GM18870 (cell line): ENCODE results near the gene PDGFD.

Experiments
- ATAC-seq: cut with Tn5 transposase; IDR thresholded peaks from one replicate; pipeline ENCODE4 v1.9.1; 2021; ENCODE audit warnings: moderate library complexity; ENCODE audit not compliant: unreplicated experiment

The PDGFD gene

DNA sequence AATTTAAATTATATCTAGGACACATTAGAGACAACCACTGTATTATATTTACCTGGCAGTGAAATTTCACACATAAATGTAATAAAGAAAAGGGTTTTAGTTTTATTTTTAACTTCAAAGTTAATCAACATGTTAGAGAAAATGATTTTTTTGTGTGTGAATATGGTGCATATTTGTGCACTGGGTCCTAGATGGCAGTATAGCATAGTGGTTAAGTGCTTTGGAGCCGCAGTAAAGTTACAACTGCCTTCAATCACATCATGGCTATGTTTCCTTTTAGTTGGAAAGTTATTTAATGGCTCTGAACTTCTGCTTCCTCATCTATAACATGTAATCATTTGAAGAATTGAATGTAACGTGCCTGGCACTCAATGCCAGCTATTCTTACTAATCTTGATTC is 236.4 kb downstream of the PDGFD start:
- ATAC-seq: no peak

GRCh38 chr11:103926990-103927389 is 237.0 kb downstream of the PDGFD start:
- no peak for ATAC-seq

DNA sequence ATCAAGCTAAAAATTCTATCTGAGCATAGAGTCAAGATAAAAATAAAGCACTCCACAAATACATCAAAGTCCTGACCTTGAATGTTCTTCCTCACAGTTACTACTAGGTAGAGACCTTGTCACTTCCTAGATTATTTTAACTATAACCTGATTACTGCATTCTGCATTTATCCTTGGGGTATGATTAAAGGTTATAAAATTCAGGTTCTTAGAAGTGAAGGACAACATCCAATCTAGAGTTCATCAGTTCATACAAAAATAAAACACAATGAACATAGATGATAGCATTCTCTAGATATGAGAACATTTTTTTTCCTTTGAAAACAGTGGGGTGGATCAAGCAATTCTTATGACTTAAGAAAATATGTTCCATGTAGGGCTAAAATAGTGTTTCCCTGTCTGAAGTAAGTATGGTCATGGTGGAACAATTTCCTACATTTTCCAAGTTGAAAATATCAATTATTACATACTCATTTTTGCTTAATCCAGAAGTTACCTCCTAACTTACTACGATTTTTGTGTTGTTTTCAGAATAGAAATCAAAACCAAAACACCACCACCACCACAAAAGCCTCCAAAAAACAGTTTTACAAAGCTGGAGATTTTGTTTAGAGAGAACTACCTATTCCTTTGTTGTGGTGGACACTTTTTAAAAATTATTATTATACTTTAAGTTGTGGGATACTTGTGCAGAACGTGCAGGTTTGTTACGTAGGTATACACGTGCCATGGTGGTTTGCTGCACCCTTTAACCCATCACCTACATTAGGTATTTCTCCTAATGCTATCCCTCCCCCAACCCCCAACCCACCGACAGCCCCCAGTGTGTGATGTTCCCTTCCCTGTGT is 239.6 kb downstream of the PDGFD start:
- no peak for ATAC-seq

DNA sequence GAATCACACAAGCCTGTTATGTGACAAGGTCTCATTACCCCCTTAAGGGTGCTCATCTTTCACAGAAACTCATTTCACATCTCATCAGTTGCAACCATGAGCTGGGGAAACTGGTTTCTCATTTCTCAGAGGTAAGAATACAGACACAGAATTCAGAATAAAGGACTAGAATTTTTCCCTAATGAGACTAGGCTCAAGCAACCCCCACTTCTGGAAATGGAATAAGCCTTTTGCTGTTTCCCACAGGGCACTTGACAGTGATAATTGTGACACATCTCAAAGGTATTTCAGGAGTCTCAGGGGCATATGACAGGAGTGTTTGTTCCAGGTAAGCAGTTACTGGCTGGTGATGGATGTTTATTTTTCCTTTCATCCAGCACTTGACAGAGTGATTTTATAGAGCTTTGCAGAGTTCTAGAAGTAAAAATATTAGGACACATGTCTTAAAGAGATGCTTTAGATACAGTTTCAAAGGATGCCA is 240.5 kb downstream of the PDGFD start:
- no peak for ATAC-seq

GRCh38 chr11:103920933-103921332 is 243.0 kb downstream of the PDGFD start:
- ATAC-seq: no peak

GRCh38 chr11:103920449-103920848 is 243.5 kb downstream of the PDGFD start:
- peak; percentile 72 for ATAC-seq

DNA sequence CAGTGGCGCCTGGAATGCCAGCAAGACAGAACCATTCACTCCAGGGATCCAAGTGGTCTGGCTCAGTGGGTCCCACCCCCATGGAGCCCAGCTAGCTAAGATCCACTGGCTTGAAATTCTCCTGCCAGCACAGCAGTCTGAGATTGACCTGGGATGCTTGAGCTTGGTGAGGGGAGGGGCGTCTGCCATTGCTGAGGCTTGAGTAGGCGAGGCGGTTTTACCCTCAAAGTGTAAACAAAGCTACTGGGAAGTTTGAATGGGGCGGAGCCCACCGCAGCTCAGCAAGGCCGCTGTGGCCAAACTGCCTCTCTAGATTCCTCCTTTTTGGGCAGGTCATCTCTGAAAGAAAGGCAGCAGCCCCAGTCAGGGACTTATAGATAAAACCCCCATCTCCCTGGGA is 253.2 kb downstream of the PDGFD start:
- no peak for ATAC-seq

DNA sequence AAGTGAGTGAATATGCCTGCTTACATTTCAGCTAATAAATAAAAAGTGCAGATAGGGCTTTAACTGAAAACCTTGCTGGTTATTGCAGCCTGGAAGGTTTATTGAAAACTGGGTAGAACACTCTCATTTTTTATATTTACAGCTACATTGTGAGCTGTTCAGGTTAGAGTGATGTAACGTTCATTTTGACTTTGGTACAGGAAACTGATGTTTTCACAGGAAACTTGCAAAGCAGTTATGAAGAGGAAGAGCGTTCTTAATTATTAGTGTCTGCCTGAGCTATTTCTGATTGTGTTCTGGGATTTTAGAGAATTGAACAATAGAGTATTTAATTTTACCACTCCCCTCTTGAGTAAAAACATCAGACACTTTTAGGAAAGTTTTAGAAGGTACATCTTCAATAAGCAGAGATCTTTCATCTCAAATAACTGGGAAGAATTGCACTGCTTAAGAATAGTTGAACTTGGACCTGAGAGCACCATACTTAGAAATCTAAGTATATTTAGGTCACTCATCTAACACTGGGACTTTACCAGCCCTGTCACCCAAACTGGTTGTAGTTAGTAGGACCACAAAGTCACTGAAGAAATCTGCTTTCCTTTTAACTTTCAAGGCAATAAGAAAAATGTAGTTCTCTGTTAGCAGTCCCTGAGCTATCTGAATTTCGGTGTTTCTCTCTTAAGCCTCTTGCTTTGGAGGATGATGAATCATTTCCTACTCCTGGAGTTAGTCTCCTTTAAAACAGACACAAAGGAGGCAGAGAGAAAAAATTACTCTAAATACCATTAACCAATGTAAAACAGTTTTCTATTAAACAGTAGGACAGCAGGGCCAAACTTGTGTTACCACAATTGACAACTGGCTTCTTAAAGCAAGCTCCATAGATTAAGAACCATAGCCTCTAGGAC is 256.1 kb downstream of the PDGFD start:
- ATAC-seq: no peak

DNA sequence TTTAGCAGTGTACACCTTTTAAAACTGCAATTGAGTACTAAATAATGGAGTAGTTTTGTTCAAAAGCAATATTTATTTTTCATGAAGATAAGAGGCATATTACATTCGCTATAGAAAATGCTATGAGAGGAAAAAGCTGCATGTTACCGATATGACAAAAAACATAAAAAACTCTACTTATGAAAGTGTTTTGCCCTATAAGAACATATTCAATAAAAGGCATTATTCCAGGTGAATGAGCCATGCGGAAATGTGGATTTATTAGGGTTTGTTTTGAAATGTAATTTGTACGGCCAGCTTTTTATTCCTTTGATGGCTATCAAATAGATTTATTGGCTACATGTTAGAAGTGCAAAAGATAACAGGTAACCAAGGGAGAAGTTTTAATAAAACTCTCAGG is 256.8 kb downstream of the PDGFD start:
- ATAC-seq: no peak

DNA sequence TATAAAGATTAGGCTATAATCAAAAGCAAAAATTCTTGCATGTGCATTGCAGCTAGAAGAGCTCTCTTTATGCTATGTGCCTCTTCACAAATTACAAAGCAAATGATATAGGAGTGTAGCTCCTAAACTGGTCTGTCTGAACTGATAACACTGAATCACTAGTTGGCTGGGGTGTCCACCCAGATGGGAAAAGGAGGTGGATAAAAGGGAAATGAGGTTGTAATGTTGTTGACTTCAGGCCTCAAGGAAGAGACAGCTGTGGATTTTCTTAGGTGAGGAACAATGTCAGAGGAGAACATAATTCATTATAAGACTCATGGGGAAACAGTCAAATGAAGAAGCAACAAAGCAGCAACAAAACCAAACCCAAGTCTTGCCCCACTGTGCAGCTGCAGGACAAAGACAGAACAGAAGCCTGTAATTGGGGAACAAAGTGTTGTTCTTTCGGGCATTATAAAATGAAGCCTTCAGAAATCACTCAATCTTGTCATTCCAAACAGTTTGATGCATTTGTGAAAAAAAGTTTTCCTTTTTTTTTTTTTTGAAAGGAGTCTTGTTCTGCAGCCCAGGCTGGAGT is 257.6 kb downstream of the PDGFD start:
- ATAC-seq: no peak

DNA sequence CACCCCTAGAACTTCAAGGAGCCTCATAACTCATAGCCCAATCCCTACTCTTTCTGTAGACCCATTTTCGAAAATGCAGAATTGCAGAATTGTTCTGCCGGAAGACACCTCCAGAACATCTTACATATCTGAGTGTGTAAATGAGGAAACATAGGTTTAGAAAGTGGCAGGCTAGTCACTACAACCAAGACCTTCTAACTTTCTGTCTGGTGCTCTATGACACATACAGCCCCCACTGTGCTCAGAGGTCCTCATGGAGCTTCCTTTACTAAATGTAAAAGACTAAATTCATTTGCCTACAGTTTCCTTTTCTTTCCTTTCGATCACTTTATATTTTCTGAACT is 259.7 kb downstream of the PDGFD start:
- ATAC-seq: peak; percentile 76

DNA sequence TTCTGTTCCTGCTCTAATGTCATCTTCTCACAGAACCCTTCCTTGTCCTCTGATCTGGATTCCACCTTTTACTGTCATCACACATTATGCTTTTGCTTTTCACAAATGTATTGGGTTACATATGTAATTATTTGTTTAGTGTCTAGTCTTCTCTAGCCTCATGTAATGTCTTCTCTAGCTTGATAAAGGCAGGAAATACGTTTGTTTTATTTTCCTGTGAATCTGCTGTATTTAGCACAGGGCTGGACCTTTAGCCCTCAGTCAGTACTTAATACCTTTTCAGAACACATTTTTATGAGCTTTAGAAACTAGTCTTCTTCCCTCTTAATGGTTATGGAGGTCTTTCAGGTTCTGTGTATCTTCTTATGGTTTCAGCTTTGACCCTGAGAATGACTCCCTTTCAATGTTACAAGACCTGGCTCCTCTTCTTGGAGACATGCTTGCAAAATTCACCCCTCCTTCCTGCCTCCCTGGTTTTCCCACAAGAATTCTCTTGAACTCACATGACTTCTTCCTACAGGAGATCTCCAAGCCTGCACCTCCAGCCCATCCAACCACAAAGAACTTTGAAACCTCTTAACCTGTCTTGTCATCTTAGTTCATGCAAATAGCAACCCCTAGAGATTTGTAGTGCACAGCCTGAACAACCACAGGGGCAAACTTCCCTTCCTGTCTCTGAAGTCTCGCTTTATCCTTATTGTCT is 260.2 kb downstream of the PDGFD start:
- peak; percentile 84 for ATAC-seq

DNA sequence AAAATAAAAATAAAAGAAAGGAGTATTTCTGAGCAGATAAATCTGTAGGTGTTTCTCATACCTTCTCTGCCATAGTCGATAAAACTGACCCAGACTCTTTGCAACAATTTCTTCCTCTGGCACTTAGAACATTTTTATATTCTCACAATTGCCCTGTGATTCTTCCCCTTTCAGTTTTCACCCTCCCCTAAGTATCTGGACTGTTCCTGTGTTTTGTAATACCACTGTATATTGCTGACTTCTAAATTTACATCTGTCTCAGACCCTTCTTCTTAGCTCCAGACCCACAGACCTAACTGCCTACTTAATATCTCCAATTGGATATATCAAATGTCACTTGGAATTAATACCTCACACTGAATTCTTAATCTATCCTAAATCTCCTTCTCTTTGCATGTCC is 261.0 kb downstream of the PDGFD start:
- ATAC-seq: no peak

GRCh38 chr11:103901656-103902055 is 262.3 kb downstream of the PDGFD start:
- no peak for ATAC-seq

DNA sequence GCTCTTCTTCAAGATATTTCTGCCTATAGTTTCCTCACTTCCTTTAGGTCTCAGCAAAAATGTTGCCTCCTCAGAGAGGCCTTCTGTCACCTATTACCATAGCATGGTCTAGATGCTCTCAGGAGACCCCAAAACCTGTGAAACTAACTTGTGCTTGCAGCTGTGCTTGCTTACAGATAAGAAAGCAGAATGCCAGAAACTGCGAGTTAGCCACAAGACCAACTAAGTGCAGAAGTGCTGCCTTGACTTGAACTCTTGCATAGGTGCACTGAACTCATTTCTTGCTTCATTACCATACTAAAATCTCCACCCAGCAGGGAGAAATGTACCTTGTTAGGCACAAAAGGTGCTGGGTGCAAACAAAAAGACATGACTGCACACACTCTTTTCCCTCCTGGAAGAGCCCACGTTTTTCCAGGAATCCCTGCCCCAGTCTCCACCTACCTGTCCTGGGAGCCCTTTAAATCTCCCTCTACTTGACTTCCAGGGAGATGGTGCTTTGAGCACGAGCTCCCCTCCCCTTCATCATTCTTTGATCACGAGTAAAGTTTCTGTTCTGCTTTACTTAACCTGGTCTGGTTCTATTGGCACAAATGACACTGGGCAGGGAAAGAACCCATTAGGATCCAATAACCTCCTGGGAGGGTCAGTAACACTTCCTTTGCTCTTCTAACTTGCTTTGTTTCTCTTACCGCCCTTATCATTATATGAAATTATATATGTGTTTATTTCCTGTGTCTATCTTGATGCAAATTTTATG is 265.2 kb downstream of the PDGFD start:
- peak; percentile 63 for ATAC-seq

DNA sequence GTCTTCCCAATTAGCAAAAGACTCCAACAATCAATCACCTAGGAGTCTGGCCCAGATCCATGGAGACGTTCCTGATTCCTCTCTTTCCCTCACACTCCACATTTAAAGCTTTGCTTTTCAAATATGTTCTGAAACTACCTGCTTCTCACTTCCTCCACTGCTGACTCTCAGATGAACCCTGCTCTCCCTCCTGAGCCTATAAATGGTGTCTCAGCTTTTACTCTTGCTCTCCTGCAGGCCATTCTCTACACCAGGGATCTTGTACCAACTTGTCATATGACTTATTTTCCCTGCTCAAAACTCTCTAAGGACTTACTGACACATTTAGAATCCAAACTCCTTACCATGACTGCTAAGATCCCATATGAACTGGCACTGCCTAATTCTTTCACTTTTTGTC is 265.9 kb downstream of the PDGFD start:
- peak; percentile 62 for ATAC-seq

- ATAC-seq: no peak
These were observed 266.6 kb downstream of the PDGFD start for GRCh38 chr11:103897160-103897936.

GRCh38 chr11:103895106-103895505 is 268.8 kb downstream of the PDGFD start:
- no peak for ATAC-seq

- no peak for ATAC-seq
These were observed 269.3 kb downstream of the PDGFD start for GRCh38 chr11:103894673-103895072.
